Measurements from ENCODE around the gene SLC22A1. TPM values are rescaled to one million over a fixed set of nuclear protein-coding genes. Genes with fewer than 3 reads are reported as not detected.

The SLC22A1 gene
- total RNA-seq, 1 donor = 0.72 TPM

GRCh38 chr6:160174681-160175080 is 53.1 kb downstream of the SLC22A1 start:
- Histone ChIP-seq H3K4me2 (ENCODE audit: insufficient read depth, low read length) (no peak overlapping the region), H3K27ac (ENCODE audit: low read depth, low read length) (no peak overlapping the region), H3K9me3 (ENCODE audit: low read depth, low read length) (no peaks in the 10 kb centered on the region), H3K4me1 (ENCODE audit: insufficient read depth, low read length) (peaks cover 8% of the 10 kb centered on the region), H3K36me3 (ENCODE audit: insufficient read depth, low read length) (no peaks in the 10 kb centered on the region), H4K20me1 (ENCODE audit: insufficient read depth, low read length) (no peaks in the 10 kb centered on the region), H2AFZ (ENCODE audit: low read length) (no peak overlapping the region), H3K79me2 (ENCODE audit: insufficient read depth, low read length) (no peaks in the 10 kb centered on the region), H3K27me3 (ENCODE audit: insufficient read depth, low read length) (no peaks in the 10 kb centered on the region), H3K4me3 (ENCODE audit: insufficient read depth, low read length) (no peak overlapping the region)
- TF ChIP-seq CTCF (IDR thresholded peaks at IDR 0.05; ENCODE audit: extremely low read depth, low read depth, low read length) = no peak
- no peak for DNase-seq (ENCODE audit: insufficient read length, low spot score, missing footprints)

GRCh38 chr6:160177220-160177619 is 55.6 kb downstream of the SLC22A1 start:
- H3K27me3 ChIP-seq (ENCODE audit: insufficient read depth, low read length) = no peaks in the 10 kb centered on the region
- peaks cover 13% of the 10 kb centered on the region for H3K4me1 ChIP-seq (ENCODE audit: insufficient read depth, low read length)
- no peak overlapping the region for H3K4me2 ChIP-seq (ENCODE audit: insufficient read depth, low read length)
- DNase-seq (ENCODE audit: insufficient read length, low spot score, missing footprints) = no peak
- H3K79me2 ChIP-seq (ENCODE audit: insufficient read depth, low read length) = no peaks in the 10 kb centered on the region
- H3K9me3 ChIP-seq (ENCODE audit: low read depth, low read length) = no peaks in the 10 kb centered on the region
- no peak overlapping the region for H3K4me3 ChIP-seq (ENCODE audit: insufficient read depth, low read length)
- H3K36me3 ChIP-seq (ENCODE audit: insufficient read depth, low read length) = no peaks in the 10 kb centered on the region
- H4K20me1 ChIP-seq (ENCODE audit: insufficient read depth, low read length) = no peaks in the 10 kb centered on the region
- TF ChIP-seq CTCF (IDR thresholded peaks at IDR 0.05; ENCODE audit: extremely low read depth, low read depth, low read length) = no peak
- no peak overlapping the region for H3K27ac ChIP-seq (ENCODE audit: low read depth, low read length)
- no peak overlapping the region for H2AFZ ChIP-seq (ENCODE audit: low read length)

GRCh38 chr6:160178271-160178670 is 56.7 kb downstream of the SLC22A1 start:
- H2AFZ ChIP-seq (ENCODE audit: low read length) = peak overlapping the region; percentile 53
- no peaks in the 10 kb centered on the region for H3K79me2 ChIP-seq (ENCODE audit: insufficient read depth, low read length)
- no peaks in the 10 kb centered on the region for H3K27me3 ChIP-seq (ENCODE audit: insufficient read depth, low read length)
- no peaks in the 10 kb centered on the region for H3K9me3 ChIP-seq (ENCODE audit: low read depth, low read length)
- TF ChIP-seq CTCF (IDR thresholded peaks at IDR 0.05; ENCODE audit: extremely low read depth, low read depth, low read length) = no peak
- H3K27ac ChIP-seq (ENCODE audit: low read depth, low read length) = no peak overlapping the region
- H4K20me1 ChIP-seq (ENCODE audit: insufficient read depth, low read length) = no peaks in the 10 kb centered on the region
- H3K4me1 ChIP-seq (ENCODE audit: insufficient read depth, low read length) = peaks cover 13% of the 10 kb centered on the region
- no peak overlapping the region for H3K4me3 ChIP-seq (ENCODE audit: insufficient read depth, low read length)
- H3K4me2 ChIP-seq (ENCODE audit: insufficient read depth, low read length) = no peak overlapping the region
- no peaks in the 10 kb centered on the region for H3K36me3 ChIP-seq (ENCODE audit: insufficient read depth, low read length)
- no peak for DNase-seq (ENCODE audit: insufficient read length, low spot score, missing footprints)

GRCh38 chr6:160180706-160181105 is 59.1 kb downstream of the SLC22A1 start:
- Histone ChIP-seq H3K4me2 (ENCODE audit: insufficient read depth, low read length) (peak overlapping the region; percentile 7), H3K36me3 (ENCODE audit: insufficient read depth, low read length) (no peaks in the 10 kb centered on the region), H3K9me3 (ENCODE audit: low read depth, low read length) (no peaks in the 10 kb centered on the region), H3K79me2 (ENCODE audit: insufficient read depth, low read length) (no peaks in the 10 kb centered on the region), H3K4me1 (ENCODE audit: insufficient read depth, low read length) (peaks cover 13% of the 10 kb centered on the region), H3K4me3 (ENCODE audit: insufficient read depth, low read length) (no peak overlapping the region), H2AFZ (ENCODE audit: low read length) (no peak overlapping the region), H3K27me3 (ENCODE audit: insufficient read depth, low read length) (no peaks in the 10 kb centered on the region), H3K27ac (ENCODE audit: low read depth, low read length) (no peak overlapping the region), H4K20me1 (ENCODE audit: insufficient read depth, low read length) (no peaks in the 10 kb centered on the region)
- no peak for DNase-seq (ENCODE audit: insufficient read length, low spot score, missing footprints)
- no peak for TF ChIP-seq CTCF (IDR thresholded peaks at IDR 0.05; ENCODE audit: extremely low read depth, low read depth, low read length)
